DND-41 (cell line): ENCODE results near the gene PCDHGB3.
"Not testable (repeated sequence)": the region's sequence is repeated elsewhere in the genome, so short reads cannot be mapped to it uniquely, and the experiment has no call there.

ENCODE experiments used
- ATAC-seq: fragments of 200-7000 bp; cut with Tn5 transposase; 3 replicates; pipeline ENCODE4 v1.9.1; 2021; ENCODE audit warnings: low read depth; ENCODE audit not compliant: insufficient read depth
- DNase-seq: peaks from one replicate; pipeline ENCODE4 v3.0.0-alpha.2; 2020
- H2AFZ ChIP-seq: 2 replicates; pipeline ENCODE4 v1.6.0; 2012; ENCODE audit warnings: low read depth, low read length
- H3K27ac ChIP-seq: 2 replicates; pipeline ENCODE4 v1.5.1; 2012; ENCODE audit warnings: low read length, inconsistent platforms
- H3K27me3 ChIP-seq: fragments of 200-600 bp; sonication (generic); 2 replicates; pipeline ENCODE4 v1.6.0; 2012; ENCODE audit warnings: low read length, mild to moderate bottlenecking, inconsistent platforms; ENCODE audit not compliant: insufficient read depth, poor library complexity
- H3K36me3 ChIP-seq: 2 replicates; pipeline ENCODE4 v1.5.1; 2012; ENCODE audit warnings: low read length, inconsistent platforms; ENCODE audit not compliant: insufficient read depth
- H3K4me1 ChIP-seq: 2 replicates; pipeline ENCODE4 v1.5.1; 2012; ENCODE audit warnings: mild to moderate bottlenecking, low read length; ENCODE audit not compliant: insufficient read depth
- H3K4me2 ChIP-seq: 2 replicates; pipeline ENCODE4 v1.6.0; 2012; ENCODE audit warnings: mild to moderate bottlenecking, moderate library complexity, low read length, inconsistent platforms; ENCODE audit not compliant: insufficient read depth
- H3K4me3 ChIP-seq, 2 experiments: fragments of 200-600 bp in 1 of 2; shearing (Covaris generic) in 1 of 2; 2 replicates each; pipeline ENCODE4 v1.5.1; 2012 to 2016; ENCODE audit warnings: inconsistent platforms in 2 of 2, low read length in 2 of 2, mild to moderate bottlenecking in 2 of 2, low read depth in 1 of 2, moderate library complexity in 1 of 2
- H3K79me2 ChIP-seq: 2 replicates; pipeline ENCODE4 v1.6.0; 2012; ENCODE audit warnings: low read length, inconsistent platforms; ENCODE audit not compliant: insufficient read depth
- H3K9ac ChIP-seq: 2 replicates; pipeline ENCODE4 v1.6.0; 2012; ENCODE audit warnings: low read depth, mild to moderate bottlenecking, inconsistent platforms, low read length, moderate library complexity
- H3K9me3 ChIP-seq: 2 replicates; pipeline ENCODE4 v1.5.1; 2012; ENCODE audit warnings: low read length, moderate library complexity, mild to moderate bottlenecking, inconsistent platforms; ENCODE audit not compliant: insufficient read depth, severe bottlenecking
- H4K20me1 ChIP-seq: 2 replicates; pipeline ENCODE4 v1.6.0; 2012; ENCODE audit warnings: low read length; ENCODE audit not compliant: insufficient read depth
- EZH2 ChIP-seq: IDR thresholded peaks from 3 replicates; pipeline ENCODE4 v1.6.1; 2012; ENCODE audit warnings: borderline replicate concordance, low read depth, mild to moderate bottlenecking, moderate library complexity, low read length, inconsistent platforms; ENCODE audit not compliant: severe bottlenecking
- TF ChIP-seq, protein P1 (sequence below): IDR thresholded peaks from 2 replicates; pipeline ENCODE4 v1.5.1; 2012; ENCODE audit warnings: borderline replicate concordance, low read length, moderate library complexity, mild to moderate bottlenecking; ENCODE audit not compliant: poor library complexity, severe bottlenecking; ENCODE audit errors: extremely low read depth

PCDHGB3 gene

DNA sequence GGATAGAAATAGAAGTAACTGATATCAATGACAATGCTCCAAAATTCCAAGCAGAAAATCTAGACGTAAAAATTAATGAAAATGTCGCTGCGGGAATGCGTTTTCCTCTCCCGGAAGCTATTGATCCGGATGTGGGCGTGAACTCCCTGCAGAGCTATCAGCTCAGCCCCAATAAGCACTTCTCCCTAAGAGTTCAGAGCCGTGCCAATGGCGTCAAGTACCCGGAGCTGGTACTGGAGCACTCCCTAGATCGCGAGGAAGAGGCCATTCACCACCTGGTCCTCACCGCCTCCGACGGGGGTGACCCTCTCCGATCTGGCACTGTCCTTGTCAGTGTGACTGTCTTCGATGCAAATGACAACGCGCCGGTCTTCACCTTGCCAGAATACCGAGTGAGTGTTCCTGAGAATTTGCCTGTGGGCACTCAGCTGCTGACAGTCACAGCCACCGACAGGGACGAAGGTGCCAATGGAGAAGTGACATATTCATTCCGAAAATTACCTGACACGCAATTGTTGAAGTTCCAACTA is 43.6 kb downstream of the PCDHGB3 start:
- ATAC-seq = no peak
- TF ChIP-seq EZH2 = no peak
- TF ChIP-seq, protein P1, sequence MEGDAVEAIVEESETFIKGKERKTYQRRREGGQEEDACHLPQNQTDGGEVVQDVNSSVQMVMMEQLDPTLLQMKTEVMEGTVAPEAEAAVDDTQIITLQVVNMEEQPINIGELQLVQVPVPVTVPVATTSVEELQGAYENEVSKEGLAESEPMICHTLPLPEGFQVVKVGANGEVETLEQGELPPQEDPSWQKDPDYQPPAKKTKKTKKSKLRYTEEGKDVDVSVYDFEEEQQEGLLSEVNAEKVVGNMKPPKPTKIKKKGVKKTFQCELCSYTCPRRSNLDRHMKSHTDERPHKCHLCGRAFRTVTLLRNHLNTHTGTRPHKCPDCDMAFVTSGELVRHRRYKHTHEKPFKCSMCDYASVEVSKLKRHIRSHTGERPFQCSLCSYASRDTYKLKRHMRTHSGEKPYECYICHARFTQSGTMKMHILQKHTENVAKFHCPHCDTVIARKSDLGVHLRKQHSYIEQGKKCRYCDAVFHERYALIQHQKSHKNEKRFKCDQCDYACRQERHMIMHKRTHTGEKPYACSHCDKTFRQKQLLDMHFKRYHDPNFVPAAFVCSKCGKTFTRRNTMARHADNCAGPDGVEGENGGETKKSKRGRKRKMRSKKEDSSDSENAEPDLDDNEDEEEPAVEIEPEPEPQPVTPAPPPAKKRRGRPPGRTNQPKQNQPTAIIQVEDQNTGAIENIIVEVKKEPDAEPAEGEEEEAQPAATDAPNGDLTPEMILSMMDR = no peak
- no peak overlapping the region for H2AFZ ChIP-seq
- H3K27ac ChIP-seq = no peak overlapping the region
- no peak overlapping the region for H3K9ac ChIP-seq
- no peaks in the 10 kb centered on the region for H3K79me2 ChIP-seq
- no peaks in the 10 kb centered on the region for H3K27me3 ChIP-seq
- no peaks in the 10 kb centered on the region for H3K36me3 ChIP-seq
- no peaks in the 10 kb centered on the region for H3K9me3 ChIP-seq
- DNase-seq = no peak
- H3K4me1 ChIP-seq = no peaks in the 10 kb centered on the region
- no peak overlapping the region for H3K4me2 ChIP-seq
- no peak overlapping the region for H3K4me3 ChIP-seq
- no peaks in the 10 kb centered on the region for H4K20me1 ChIP-seq

DNA sequence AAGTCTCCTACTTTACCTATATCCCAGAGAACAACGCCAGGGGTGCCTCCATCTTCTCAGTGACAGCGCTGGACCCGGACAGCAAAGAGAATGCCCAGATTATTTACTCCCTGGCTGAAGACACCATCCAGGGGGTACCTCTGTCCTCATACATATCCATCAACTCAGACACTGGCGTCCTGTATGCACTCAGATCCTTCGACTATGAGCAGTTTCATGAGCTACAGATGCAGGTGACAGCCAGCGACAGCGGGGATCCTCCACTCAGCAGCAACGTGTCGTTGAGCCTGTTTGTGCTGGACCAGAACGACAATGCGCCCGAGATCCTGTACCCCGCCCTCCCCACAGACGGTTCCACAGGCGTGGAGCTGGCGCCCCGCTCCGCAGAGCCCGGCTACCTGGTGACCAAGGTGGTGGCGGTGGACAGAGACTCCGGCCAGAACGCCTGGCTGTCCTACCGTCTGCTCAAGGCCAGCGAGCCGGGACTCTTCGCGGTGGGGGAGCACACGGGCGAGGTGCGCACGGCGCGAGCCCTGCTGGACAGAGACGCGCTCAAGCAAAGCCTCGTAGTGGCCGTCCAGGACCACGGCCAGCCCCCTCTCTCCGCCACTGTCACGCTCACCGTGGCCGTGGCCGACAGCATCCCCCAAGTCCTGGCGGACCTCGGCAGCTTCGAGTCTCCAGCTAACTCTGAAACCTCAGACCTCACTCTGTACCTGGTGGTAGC is 44.7 kb downstream of the PCDHGB3 start:
- not testable (repeated sequence) for H3K4me2 ChIP-seq, H2AFZ ChIP-seq, H3K9ac ChIP-seq, H3K4me1 ChIP-seq, H3K79me2 ChIP-seq, H3K36me3 ChIP-seq, H3K9me3 ChIP-seq, ATAC-seq, H3K27me3 ChIP-seq, H3K27ac ChIP-seq, H4K20me1 ChIP-seq, DNase-seq, H3K4me3 ChIP-seq

DNA sequence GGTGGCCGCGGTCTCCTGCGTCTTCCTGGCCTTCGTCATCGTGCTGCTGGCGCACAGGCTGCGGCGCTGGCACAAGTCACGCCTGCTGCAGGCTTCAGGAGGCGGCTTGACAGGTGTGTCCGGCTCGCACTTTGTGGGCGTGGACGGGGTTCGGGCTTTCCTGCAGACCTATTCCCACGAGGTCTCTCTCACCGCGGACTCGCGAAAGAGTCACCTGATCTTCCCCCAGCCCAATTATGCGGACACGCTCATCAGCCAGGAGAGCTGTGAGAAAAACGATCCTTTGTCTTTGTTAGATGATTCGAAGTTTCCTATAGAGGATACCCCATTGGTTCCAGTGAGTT is 45.2 kb downstream of the PCDHGB3 start:
- not testable (repeated sequence) for H3K27me3 ChIP-seq, H3K4me2 ChIP-seq, H3K9ac ChIP-seq, H3K79me2 ChIP-seq, H4K20me1 ChIP-seq, H3K4me1 ChIP-seq, H3K9me3 ChIP-seq, DNase-seq, H3K36me3 ChIP-seq, H3K4me3 ChIP-seq, H3K27ac ChIP-seq, ATAC-seq, H2AFZ ChIP-seq

DNA sequence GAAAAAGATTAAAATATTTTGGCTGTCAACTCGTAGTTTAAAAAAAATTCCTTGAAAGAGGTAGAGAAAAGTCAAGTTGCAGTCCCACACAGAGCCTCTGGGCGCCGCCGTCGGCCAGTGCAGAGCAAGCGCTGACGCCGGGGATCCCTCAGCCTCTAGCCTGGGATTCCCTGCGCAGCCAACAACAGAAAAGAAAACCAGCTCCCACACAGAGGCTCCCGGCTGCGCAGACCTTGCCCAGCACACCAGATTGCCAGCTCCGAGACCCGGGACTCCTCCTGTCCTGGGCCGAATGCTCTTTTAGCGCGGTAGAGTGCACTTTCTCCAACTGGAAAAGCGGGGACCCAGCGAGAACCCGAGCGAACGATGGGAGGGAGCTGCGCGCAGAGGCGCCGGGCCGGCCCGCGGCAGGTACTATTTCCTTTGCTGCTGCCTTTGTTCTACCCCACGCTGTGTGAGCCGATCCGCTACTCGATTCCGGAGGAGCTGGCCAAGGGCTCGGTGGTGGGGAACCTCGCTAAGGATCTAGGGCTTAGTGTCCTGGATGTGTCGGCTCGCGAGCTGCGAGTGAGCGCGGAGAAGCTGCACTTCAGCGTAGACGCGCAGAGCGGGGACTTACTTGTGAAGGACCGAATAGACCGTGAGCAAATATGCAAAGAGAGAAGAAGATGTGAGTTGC is 47.6 kb downstream of the PCDHGB3 start, which contains the start of gene PCDHGB7:
PCDHGB7 (plus strand) TSS at position 184 of the 679 bp plus-strand sequence; CDS start at position 367, 183 bp downstream.
- not testable (repeated sequence) for H3K27me3 ChIP-seq, H3K27ac ChIP-seq, H3K36me3 ChIP-seq, H3K4me3 ChIP-seq, H4K20me1 ChIP-seq, H3K79me2 ChIP-seq, H2AFZ ChIP-seq, H3K9me3 ChIP-seq, H3K9ac ChIP-seq, H3K4me2 ChIP-seq, H3K4me1 ChIP-seq
- TF ChIP-seq, protein P1 = peak; percentile 60
- DNase-seq = peak; percentile 43
- peak; percentile 78 for ATAC-seq
